Activated CD8-positive, alpha-beta memory T cell treated with anti-CD3 and anti-CD28 coated beads for 36 hours (primary cell): Measurements from ENCODE around the gene MAD1L1. TPM values are rescaled to one million over a fixed set of nuclear protein-coding genes. Genes with fewer than 3 reads are reported as not detected.

Experiments
- CTCF ChIA-PET: fragments of 350-600 bp; sonication (Branson Sonifier 250); formaldehyde crosslinking; loops from one replicate; lab custom pipeline; 2021; ENCODE audit warnings: antibody characterized with exemption; lab: Charles Lee
- POLR2A ChIA-PET: fragments of 350-600 bp; sonication (Branson Sonifier 250); formaldehyde crosslinking; loops from one replicate; lab custom pipeline; 2021; ENCODE audit warnings: antibody characterized with exemption; lab: Charles Lee
- total RNA-seq, 2 experiments: library from RNA; stranded (reverse); gene quantifications; one replicate each; pipeline ENCODE4 v1.2.3, GENCODE V29; 2021

MAD1L1 gene
- total RNA-seq, 2 experiments from 2014 or later, result 39.4 to 40.8 TPM

DNA sequence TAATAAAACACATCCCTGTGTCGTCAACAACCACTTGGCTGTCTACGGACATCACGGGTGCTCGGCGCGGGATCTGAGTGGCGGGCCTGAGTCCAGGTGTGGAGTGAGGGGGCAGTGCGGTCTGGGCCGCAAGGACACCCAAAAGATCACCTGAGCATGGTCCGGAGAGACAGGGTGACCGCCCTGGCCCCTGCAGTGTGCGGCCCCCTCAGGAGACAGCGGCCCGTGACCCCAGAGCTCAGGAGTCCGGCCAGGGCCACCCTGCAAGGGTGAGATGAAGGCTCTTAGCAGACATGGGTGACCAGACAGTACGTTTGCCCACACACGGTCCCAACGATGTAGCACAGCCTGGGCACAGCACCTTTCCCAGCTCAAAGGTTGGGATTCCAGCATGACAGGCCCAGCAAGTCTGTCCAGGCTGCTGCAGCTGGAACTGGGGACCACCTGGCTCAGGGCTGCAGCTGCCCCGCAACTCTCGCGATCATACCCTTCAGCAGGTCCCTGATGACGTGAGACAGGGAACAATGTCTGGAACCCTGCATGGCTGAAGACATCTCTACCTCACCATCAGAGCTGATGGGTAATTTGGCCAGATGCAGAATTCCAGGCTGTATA, 324.9 kb downstream of the MAD1L1 start:
- ChIA-PET CTCF (no interaction called here), POLR2A (no interaction called here)

DNA sequence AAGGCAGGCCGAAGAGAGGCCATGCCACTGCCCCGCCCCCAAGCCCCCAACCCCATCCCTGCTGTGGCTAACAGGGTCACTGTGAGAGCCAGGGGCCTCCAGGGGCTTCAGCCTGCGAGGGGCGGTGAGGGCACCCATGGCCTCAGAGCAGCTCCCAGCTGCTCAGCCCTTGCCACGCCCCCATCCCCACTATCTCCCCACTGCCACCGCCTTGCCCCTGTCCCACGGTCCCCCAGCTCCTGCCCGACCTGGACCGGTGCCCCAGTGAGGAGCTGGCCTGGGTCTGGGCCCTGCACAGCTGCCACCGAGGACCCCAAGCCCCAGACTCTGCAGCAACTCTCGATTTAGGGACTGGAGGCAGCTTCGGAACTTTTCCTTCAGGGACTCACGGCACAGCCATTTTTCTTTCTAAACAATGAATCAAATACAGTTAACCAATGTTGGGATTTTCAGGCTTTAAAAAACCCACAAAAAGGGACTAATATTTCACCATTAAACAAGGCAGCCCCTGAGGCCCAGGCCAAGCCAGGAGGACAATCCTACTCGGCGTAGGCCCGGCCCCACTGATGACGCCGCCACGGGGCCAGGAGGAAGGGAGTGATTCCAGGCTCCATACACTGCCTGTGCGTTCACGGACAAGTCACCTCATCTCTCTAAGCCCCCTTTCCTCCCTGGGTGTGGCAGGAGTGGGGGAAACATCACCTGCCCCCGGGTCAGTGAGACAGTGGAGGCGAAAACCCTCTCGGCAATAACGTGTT, 325.6 kb downstream of the MAD1L1 start:
- ChIA-PET POLR2A (no interaction called here), CTCF (no interaction called here)

DNA sequence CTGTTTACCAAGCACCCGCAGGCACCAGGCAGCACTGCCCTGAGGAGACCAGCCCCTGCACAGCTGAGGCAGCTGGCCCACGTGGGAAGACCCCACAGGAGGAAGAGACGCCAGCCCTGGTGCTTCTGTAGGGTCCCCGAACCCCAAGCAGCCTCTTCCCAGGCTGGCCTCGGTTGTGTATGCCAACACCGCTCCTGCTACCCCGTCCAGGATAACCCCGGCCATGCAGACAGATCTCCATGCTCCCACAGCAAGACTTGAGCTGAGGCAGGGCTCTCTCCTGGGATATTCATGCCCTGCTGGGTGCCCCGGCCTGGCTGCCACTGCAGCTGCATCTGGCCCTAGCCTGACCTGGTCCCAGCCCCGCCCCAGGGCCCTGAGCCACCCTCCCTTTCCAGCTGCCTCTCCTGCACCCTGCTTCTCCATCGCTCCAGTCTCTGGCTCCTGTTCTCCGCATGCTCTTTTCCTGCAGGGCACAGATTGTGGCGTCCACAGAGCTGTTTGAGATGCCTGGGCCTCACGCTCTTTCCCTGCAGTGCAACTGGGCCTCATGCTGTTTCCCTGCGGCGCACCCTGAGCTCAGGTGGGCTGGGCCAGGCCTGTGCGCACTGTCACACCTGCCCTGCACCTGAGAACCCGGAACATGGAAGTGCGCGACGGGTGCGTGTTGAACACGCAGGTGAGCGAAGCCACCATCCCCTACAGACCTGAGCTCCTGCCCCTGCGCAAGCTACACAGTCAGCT, 326.5 kb downstream of the MAD1L1 start:
- ChIA-PET POLR2A (interaction anchor here (0.6 kb wide), 1 partner anchor 46 kb away, joined by 5 read pairs; no protein-coding TSS in a partner anchor), CTCF (interaction anchor here (0.6 kb wide), 1 partner anchor 192 kb away, joined by 4 read pairs; no protein-coding TSS in a partner anchor)

DNA sequence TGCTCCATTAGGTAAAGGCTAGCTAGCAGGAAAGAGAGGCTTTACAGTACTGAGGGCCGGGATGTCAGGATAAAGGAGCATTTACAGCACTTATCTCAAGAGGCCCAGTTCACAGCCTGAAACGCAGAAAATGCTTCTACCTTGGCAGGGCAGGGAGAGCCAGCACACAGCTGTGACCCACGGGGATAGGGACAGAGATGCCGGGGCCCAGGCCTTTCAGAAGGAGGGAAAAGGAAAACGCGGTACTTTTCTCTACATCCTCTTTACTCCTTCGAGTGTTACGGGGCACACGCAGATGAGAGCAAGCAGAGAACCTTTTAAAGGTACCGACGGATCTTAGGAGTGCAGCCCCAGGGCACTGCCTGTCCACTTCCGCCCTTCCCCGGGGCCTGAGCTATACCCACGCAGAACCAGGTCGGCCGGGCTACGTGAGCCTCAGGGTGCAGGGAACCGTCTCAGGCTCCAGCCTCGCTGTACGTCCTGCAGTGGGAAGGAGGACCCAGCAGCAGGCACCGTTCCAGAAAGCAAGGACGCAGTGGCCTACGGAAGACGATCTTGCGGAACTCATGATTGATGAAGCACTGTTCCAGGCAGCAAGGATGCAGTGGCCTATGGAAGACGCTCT, 330.4 kb downstream of the MAD1L1 start:
- ChIA-PET POLR2A (no interaction called here), CTCF (interaction anchor here (0.6 kb wide), 1 partner anchor 302 kb away, joined by 3 read pairs; no protein-coding TSS in a partner anchor)

DNA sequence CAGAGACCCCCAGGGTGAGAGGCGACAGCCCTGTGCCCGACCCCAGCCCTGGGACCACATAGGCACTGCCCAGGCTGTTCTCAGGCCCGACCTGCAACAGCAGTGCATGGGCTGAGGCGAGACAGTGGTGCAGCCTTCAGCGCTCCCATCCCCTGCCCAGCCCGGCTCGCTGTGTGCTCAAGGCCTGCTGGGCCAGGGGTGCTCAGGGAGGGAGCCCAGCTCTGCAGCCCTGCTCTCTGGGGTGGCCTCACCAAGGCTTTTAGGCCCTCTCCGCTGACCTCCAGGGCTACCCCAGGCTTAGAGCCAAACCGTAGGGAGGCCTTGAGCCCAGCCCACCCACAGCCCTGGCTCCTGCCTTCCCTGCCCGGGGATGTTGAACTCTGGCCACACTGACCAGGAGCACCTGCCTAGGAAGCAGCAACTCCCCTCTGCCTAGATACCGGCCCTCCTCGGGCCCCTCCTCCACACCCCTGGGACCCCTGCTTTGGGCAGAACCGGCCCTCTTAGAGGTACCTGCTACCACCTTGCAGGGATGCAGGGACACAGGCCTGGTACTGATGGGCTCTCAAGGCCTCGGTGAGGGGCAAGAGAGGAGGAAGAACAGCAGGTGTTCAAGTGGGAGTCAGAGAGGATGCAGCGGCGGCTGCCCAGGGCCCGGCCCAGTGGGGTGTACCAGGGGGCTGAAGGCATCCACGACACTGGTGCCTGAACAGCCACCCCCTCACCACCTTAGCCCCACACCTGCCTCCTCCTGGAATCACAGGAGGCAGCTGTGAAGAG, 331.1 kb downstream of the MAD1L1 start:
- ChIA-PET POLR2A (no interaction called here), CTCF (interaction anchor here (0.6 kb wide), 1 partner anchor 303 kb away, joined by 3 read pairs; no protein-coding TSS in a partner anchor)

DNA sequence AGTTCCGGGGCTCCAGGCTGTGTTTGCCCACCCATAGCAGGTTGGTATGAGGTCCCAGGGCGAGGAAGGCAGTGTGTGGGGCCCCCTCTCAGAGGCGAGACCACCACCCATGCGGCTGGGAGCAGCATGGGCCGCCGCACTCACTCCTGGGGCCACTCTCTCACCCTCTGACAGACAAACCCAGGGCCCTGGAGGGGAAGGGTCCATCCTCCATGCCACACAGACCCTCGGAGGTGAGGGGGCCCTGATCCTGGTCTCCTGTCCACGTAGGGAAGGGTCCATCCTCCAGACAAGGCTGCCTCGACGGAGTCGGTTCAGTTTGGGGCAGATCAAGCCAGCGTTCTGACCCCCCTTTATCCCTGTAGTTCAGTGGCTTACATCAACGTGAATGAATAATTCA, 331.9 kb downstream of the MAD1L1 start:
- POLR2A ChIA-PET, result no interaction called here
- CTCF ChIA-PET, result no interaction called here

DNA sequence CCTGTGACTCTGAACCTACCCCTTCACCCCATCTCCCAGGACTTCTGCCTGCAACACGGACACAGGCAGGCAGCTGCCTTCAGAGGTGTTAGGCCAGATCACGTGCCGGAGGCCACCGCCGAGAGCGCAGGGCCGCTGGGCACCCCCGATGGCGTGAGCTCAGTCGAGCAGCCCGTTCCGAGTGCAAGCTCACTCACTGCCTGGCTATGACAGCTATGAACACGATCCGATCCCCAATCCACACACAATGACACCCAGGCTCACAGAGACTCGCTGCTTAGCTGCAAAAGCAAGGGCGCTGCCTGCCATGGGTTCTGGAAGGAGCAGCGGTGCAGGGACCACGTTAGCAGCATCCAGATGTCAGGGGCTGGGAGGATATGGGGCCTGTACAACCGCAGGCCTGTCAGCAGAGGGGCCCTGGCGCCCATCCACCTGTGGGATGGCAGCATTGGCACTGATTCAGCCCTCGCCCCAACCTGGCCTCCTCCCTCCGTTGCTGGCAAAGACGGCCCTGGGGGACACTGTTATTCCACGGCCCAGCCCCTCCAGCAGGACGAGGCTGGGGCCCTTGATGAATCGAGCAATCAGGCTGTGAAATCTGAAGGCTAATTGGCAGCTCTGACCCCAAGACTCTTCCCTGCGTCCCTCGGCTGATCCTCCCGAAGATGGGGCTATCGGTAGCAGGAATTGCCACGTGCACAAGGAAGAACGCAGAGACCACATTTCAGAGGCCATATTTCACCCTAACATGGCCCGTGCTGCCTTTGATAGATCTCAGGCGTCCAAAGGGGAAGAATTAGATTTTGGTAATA, 332.6 kb downstream of the MAD1L1 start:
- ChIA-PET CTCF (no interaction called here), POLR2A (no interaction called here)

DNA sequence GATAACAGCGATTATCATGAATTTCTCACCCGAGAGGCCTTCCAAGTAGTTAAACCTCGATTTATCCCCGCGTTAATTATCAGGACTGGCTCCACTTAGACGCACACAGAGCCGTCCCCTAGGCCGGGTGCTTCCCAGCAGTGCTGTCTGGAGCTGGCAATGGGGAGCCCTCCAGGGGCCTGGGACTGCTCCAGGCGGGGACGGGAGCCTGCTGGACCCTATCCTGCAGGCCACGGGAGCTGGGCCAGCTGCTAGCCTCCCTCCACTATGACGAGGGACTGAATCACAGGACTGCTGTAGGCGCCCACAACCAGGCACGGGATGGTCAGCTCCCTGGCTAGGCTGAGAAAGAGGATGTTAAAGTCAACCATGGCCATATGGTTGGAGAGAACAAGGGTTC, 333.5 kb downstream of the MAD1L1 start:
- CTCF ChIA-PET, result no interaction called here
- POLR2A ChIA-PET, result interaction anchor here (0.6 kb wide), 1 partner anchor 139 kb away, joined by 5 read pairs; no protein-coding TSS in a partner anchor

DNA sequence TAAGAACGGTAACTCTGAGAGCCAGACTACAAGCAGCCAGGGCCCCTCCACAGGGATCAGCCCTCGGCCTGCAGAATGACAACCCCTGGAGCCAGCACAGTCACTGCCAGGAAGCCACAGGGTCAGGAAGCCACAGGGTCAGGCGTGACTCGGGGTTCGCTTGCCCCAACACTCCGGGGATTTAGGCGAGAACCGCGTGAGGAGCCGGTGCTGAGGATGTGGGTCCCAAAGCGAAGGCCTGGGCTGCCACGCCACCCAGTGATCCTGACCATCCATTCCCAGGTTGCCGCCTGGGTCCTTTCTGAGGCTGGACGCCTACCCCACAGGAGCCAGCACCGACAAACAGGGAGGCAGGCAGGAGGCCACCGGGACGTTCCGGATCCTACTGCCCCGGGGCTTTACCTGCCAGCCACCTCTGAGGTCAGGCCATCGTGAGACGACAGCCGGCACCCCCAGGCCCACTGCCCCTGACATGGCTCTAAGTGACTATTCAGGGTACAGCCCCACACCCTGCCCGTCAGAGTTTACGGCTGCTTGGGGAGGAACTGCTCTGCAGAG, 334.0 kb downstream of the MAD1L1 start:
- POLR2A ChIA-PET, result interaction anchor here (0.6 kb wide), 1 partner anchor 139 kb away, joined by 5 read pairs; no protein-coding TSS in a partner anchor
- CTCF ChIA-PET, result no interaction called here

DNA sequence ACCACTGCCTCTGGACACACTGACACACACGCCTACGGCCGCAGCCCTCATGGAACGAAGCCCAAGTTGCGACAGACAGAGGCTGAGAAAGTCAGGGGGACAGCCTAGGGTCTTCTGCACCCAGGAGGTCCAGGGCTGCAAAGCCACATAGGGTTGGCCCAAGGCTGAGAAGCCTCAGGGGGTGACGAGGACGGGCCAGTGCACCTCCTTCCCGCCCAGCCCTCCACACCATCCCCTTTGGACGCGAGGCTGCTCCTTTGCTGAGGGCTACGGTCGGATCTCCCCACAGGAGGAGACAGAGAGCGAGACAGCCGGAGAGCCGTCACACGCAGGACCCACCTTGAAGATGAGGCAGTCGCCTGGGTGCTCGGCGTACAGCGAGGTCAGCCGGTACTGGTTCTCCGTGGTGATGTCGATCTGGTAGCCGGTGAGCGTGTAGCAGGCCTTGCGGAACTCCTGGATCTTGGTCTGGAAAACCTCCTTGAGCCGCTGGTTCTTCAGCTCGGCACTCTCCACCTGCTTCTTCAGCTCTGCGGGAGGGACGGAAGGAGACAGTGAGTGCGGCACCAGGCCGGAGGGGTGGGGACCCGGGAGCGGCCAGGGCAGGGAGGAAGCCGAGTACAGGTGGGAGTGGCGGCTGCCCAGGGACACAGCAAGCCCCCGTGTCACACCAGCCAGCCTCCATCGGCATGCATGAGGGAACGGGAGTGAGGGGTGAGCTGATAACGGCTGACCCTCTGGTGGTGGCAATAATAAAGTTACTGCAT, 334.7 kb downstream of the MAD1L1 start:
- CTCF ChIA-PET, result no interaction called here

DNA sequence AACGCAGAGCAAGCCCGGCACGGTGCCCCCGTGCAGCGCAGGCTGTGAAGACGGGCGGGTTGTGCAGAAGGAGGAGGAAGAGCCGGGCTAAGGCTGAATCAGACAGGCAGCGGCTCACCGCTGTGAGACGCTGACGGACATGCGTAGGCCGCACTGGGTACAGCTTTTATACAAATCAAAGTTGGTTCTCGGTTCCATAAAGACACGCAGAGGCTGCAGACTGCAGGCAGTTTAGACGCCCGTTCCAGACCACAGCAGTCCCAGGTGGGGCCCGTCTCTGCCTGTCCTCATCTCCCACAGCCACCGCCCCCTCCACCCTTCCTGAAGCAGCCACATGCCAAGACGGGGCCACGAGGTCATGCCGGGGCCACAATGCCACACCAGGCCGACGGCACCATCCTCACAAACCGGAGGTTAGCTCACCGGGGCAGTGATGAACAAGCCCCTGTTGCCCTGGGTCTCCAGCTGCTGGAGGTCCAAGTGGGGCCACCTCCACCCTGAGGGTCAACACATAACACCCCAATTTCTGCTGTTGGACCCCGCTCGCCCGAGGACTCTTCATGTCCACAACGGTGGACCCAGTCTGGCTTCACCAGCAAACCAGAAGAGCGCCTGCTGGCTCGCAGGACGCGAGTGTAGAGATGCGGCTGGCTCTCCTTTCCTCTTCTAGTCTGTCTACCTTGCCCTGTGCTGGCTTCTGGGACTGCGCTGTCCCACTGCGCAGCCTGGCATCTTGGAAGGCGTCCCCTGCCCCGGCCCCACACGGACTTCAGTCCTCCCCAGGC, 335.5 kb downstream of the MAD1L1 start:
- ChIA-PET POLR2A (no interaction called here), CTCF (no interaction called here)

More for the DNA sequence above, 334.7 kb downstream of the MAD1L1 start:
- POLR2A ChIA-PET, result no interaction called here

DNA sequence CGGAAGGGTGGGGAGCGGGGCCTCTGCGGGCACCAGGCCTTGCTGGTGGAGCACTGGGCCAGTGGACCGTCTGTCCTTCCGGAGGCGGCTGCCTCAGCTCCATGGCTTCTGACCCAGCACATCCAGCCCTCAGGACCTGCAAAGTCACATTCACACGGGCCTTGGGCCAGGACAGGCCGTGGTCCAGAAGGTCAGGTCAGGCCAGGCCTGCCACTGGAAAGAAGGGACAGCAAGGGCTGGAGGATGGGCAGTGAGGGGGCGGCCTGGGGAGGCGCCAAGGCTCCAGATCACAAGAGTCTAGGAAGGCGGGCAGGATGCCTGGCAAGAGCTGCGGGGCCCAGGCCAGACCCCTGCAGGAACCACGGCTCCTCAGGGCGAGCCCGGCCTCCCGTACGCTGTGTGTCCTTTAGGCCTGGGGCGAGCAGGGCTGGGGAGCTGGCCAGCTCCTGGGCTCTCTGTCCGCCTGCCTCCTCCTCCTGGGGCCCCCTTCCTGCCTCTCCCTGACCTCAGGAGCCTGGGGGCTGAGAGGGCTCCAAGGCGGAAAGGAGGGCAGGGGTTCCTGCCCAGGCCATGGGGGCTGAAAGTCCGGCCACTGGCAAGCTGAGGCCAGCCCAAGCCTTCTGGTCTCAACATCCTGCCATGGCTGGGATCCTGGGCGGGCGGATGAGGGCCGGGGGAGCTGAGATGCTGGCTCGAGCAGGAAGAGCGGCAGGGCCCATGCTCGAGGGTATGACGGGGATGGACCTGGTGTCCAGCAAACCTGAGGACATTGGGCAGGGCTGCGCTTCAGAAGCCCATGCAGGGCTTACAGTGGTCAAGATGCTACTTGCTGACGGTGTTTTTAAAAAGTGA, 336.9 kb downstream of the MAD1L1 start:
- POLR2A ChIA-PET, result no interaction called here
- CTCF ChIA-PET, result no interaction called here

DNA sequence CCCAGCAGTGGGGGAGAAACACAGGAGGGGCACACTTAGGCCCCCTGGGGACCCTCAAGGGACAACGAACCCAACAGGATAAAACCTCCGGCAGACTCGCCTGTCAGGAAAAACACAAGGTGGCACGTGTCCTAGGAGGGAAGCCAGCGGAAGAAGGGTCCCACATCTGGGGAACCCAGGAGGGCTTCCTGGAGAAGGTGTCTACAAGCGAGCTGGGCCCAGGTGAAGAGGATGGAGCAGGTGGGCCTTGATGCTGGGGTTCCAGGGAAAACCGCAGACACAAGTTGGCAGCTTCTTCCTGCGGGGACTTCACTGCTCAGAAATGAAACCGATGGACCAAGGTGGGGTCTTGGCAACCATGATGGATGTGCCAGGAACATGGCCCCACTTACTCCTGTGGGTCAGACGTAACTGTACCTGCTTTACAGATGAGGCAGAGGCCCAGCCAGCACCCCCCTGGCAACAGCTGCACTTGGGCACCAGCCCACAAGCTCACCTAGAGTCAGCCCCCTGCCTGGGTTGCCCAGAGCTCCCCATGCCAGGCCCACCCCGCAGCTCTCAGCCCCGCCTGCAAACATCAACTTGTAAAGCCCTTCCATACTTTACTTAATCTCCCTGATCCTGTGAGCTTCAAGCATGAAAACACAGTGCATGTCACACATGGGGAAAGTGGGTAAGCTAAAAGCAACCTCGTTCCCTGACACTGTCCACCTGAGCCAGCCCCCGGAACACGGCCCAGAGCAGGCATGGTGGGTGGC, 337.7 kb downstream of the MAD1L1 start:
- CTCF ChIA-PET, result no interaction called here
- POLR2A ChIA-PET, result no interaction called here

DNA sequence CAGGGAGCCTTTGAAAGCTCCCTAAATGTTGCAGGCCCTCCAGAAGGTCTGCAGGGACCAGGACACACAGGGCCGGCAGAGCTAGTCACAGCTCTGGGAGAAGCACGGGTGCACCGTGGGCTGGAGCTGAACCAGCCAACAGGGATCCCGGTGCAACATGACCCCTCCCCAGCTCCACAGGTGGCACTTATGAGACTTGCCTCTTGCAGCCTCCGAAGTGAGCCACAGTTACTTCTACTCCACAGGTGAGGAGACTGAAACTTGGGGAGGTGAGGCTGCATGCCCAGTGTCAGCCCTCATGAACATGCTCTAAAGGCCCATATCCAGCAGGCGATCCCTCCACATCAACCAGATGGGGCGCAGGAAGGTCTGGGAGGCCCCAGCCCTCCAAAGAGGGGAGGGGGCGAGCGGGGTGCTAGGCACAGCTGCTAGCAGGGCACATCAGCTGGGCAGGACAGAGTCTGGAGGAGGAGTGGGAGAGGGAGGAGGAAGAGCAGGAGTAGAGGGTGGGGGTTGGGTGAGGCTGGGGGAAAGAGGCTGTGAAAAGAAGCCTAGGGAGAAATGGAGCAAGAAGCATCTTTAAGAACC, 338.3 kb downstream of the MAD1L1 start:
- ChIA-PET POLR2A (no interaction called here), CTCF (no interaction called here)
